Kidney epithelial cell (primary cell): ENCODE results near the gene GPRC6A. TPM values are rescaled to one million over a fixed set of nuclear protein-coding genes. Genes with fewer than 3 reads are reported as not detected.

ENCODE experiments used
- DNase-seq: peaks from one replicate; pipeline ENCODE4 v3.0.0-alpha.2; 2010; ENCODE audit warnings: low read depth
- H3K27me3 ChIP-seq: 2 replicates; pipeline ENCODE4 v1.6.0; 2011; ENCODE audit warnings: low read length; ENCODE audit not compliant: control insufficient read depth, insufficient read depth
- H3K36me3 ChIP-seq: 2 replicates; pipeline ENCODE4 v1.5.1; 2011; ENCODE audit warnings: low read length; ENCODE audit not compliant: control insufficient read depth, insufficient read depth
- H3K4me3 ChIP-seq: 2 replicates; pipeline ENCODE4 v1.5.1; 2011; ENCODE audit warnings: low read depth, mild to moderate bottlenecking, control low read depth, low read length
- CTCF ChIP-seq: IDR thresholded peaks from 2 replicates; pipeline ENCODE4 v1.5.1; 2011; ENCODE audit warnings: mild to moderate bottlenecking, moderate library complexity, low read length, control low read depth, inconsistent platforms; ENCODE audit not compliant: insufficient read depth, poor library complexity, severe bottlenecking
- total RNA-seq: library from RNA; depleted of rRNA; stranded (reverse); fragments of >200 nt; gene quantifications from 2 replicates; pipeline ENCODE4 v1.2.3, GENCODE V29; 2015

Gene GPRC6A
- total RNA-seq, 1 donor from 2014 or later = not detected

- Histone ChIP-seq H3K27me3 (peaks cover 18% of the 10 kb centered on the region), H3K36me3 (no peaks in the 10 kb centered on the region), H3K4me3 (no peak overlapping the region)
- TF ChIP-seq CTCF = no peak
- no peak for DNase-seq
Measured at GRCh38 chr6:116763906-116764628, 64.8 kb downstream of the GPRC6A start.

- H3K4me3 ChIP-seq = no peak overlapping the region
- no peaks in the 10 kb centered on the region for H3K36me3 ChIP-seq
- DNase-seq = no peak
- TF ChIP-seq CTCF = no peak
- H3K27me3 ChIP-seq = peaks cover 18% of the 10 kb centered on the region
Measured at GRCh38 chr6:116763048-116763447, 65.8 kb downstream of the GPRC6A start.

GRCh38 chr6:116762235-116762634, 66.6 kb downstream of the GPRC6A start:
- Histone ChIP-seq H3K36me3 (no peaks in the 10 kb centered on the region), H3K4me3 (no peak overlapping the region), H3K27me3 (peaks cover 18% of the 10 kb centered on the region)
- DNase-seq = no peak
- TF ChIP-seq CTCF = no peak

GRCh38 chr6:116761779-116762178, 67.1 kb downstream of the GPRC6A start:
- Histone ChIP-seq H3K27me3 (peaks cover 18% of the 10 kb centered on the region), H3K4me3 (no peak overlapping the region), H3K36me3 (no peaks in the 10 kb centered on the region)
- DNase-seq = no peak
- no peak for TF ChIP-seq CTCF

- no peaks in the 10 kb centered on the region for H3K36me3 ChIP-seq
- H3K4me3 ChIP-seq = no peak overlapping the region
- no peaks in the 10 kb centered on the region for H3K27me3 ChIP-seq
- no peak for TF ChIP-seq CTCF
- no peak for DNase-seq
Measured at GRCh38 chr6:116745176-116745575, 83.7 kb downstream of the GPRC6A start.

Other genes with a start within 250 kb of the GPRC6A start
- 0.42 and 0.62 TPM in 2 replicates for gene RSPH4A, start 212.6 kb downstream of the GPRC6A start, total RNA-seq
- gene ZUP1, start 160.3 kb downstream of the GPRC6A start, total RNA-seq = 13.7 and 14.4 TPM in 2 replicates
- 9.3 and 13.6 TPM in 2 replicates for gene KPNA5, start 147.9 kb downstream of the GPRC6A start, total RNA-seq
- gene FAM162B, start 63.4 kb downstream of the GPRC6A start, total RNA-seq = 0.14 and 0.25 TPM in 2 replicates
- gene RFX6, start 48.2 kb upstream of the GPRC6A start, total RNA-seq = not detected in 2 replicates